PC-9 (cell line): ENCODE data around the gene PAAF1. TPM values are rescaled to one million over a fixed set of nuclear protein-coding genes. Genes with fewer than 3 reads are reported as not detected.

ENCODE experiments used
- BruUV-seq: library from RNA; stranded (reverse); fragments of 400-500 nt; replicated peaks from 2 replicates; lab custom pipeline; 2021; lab: Mats Ljungman, UMichigan
- CTCF ChIA-PET: fragments of 300-600 bp; sonication (Branson Sonifier 250); formaldehyde crosslinking; loops from one replicate; lab custom pipeline; 2022; ENCODE audit warnings: antibody characterized with exemption; lab: Charles Lee
- POLR2A ChIA-PET: fragments of 300-600 bp; sonication (Branson Sonifier 250); formaldehyde crosslinking; loops from one replicate; lab custom pipeline; 2022; ENCODE audit warnings: antibody characterized with exemption; ENCODE audit not compliant: unreplicated experiment; lab: Charles Lee
- DNase-seq, 2 experiments: peaks; one replicate each; pipeline versions ENCODE4 v3.0.0 to v3.0.0-alpha.2; 2015 to 2022; ENCODE audit warnings: mixed read lengths in 1 of 2
- H2AFZ ChIP-seq: fragments of 200-600 bp; sonication (generic); 2 replicates; pipeline ENCODE4 v1.8.1; 2017; ENCODE audit warnings: antibody characterized with exemption
- H3F3A ChIP-seq: fragments of 200-600 bp; sonication (generic); 2 replicates; pipeline ENCODE4 v1.8.1; 2017; ENCODE audit warnings: antibody characterized with exemption, mild to moderate bottlenecking, low read depth; ENCODE audit not compliant: insufficient read depth
- H3K27ac ChIP-seq: fragments of 200-600 bp; sonication (generic); 2 replicates; pipeline ENCODE4 v1.6.1; 2016; ENCODE audit warnings: mixed run types
- H3K27me3 ChIP-seq: fragments of 200-600 bp; sonication (generic); 2 replicates; pipeline ENCODE4 v1.6.1; 2016; ENCODE audit warnings: low read depth, mixed run types; ENCODE audit not compliant: insufficient read depth
- H3K36me3 ChIP-seq: fragments of 200-600 bp; sonication (generic); 2 replicates; pipeline ENCODE4 v1.6.1; 2016; ENCODE audit warnings: low read depth, mixed run types
- H3K4me1 ChIP-seq: fragments of 200-600 bp; sonication (generic); replicated peaks from 2 replicates; pipeline ENCODE4 v1.6.1; 2016; ENCODE audit warnings: mixed run types; ENCODE audit not compliant: insufficient read depth
- H3K4me2 ChIP-seq: fragments of 200-600 bp; sonication (generic); 2 replicates; pipeline ENCODE4 v1.6.1; 2017; ENCODE audit warnings: mixed run types
- H3K4me3 ChIP-seq: fragments of 200-600 bp; sonication (generic); 2 replicates; pipeline ENCODE4 v1.6.1; 2016; ENCODE audit warnings: mixed run types
- H3K79me2 ChIP-seq: fragments of 200-600 bp; sonication (generic); 2 replicates; pipeline ENCODE4 v1.6.1; 2017; ENCODE audit warnings: low read depth, mixed run types
- H3K9me2 ChIP-seq: fragments of 200-600 bp; sonication (generic); 2 replicates; pipeline ENCODE4 v1.8.1; 2017; ENCODE audit warnings: mild to moderate bottlenecking; ENCODE audit not compliant: insufficient read depth
- H3K9me3 ChIP-seq: fragments of 200-600 bp; sonication (generic); 2 replicates; pipeline ENCODE4 v1.8.1; 2016; ENCODE audit warnings: low read depth; ENCODE audit not compliant: insufficient read depth
- H4K20me1 ChIP-seq: fragments of 200-600 bp; sonication (generic); 2 replicates; pipeline ENCODE4 v1.8.1; 2017; ENCODE audit not compliant: insufficient read depth
- CTCF ChIP-seq: fragments of 200-600 bp; sonication (generic); conservative IDR thresholded peaks from 2 replicates; pipeline ENCODE4 v1.6.1; 2017; ENCODE audit warnings: mixed run types, antibody characterized with exemption, mild to moderate bottlenecking, moderate library complexity
- EZH2 ChIP-seq: fragments of 200-600 bp; sonication (generic); IDR thresholded peaks from 2 replicates; pipeline ENCODE4 v1.8.0; 2017; ENCODE audit warnings: antibody characterized with exemption, low read depth
- intact Hi-C: fragments of 100-400 bp; cut with micrococcal nuclease; formaldehyde crosslinking; loops from one replicate; pipeline ENCODE4 v1.10.0; 2022; ENCODE audit not compliant: unreplicated experiment
- total RNA-seq: library from RNA; stranded (reverse); gene quantifications from 2 replicates; pipeline ENCODE4 v1.2.3, GENCODE V29; 2021

Gene PAAF1
- total RNA-seq, 1 experiment from 2014 or later: 30.0 TPM

- Histone ChIP-seq H4K20me1 (no peaks in the 10 kb centered on the region), H3K4me3 (no peak overlapping the region), H3K9me3 (peaks cover 37% of the 10 kb centered on the region), H3K27ac (no peak overlapping the region), H3F3A (no peaks in the 10 kb centered on the region), H3K79me2 (no peaks in the 10 kb centered on the region), H3K9me2 (no peaks in the 10 kb centered on the region), H3K4me2 (no peak overlapping the region), H3K36me3 (0 out of 2 replicates have a peak, but pooled peaks cover 5% of the 10 kb centered on the region), H2AFZ (no peak overlapping the region), H3K27me3 (no peaks in the 10 kb centered on the region), H3K4me1 (no peaks in the 10 kb centered on the region)
- CTCF ChIA-PET: no interaction called here
- no TSS peak for BruUV-seq
- no peak for TF ChIP-seq EZH2
- DNase-seq: no peak
- POLR2A ChIA-PET: interaction anchor here (0.6 kb wide), 1 partner anchor 42 kb away, joined by 5 read pairs; the partner anchor contains the start of gene UCP2
- intact Hi-C loops: no loop called here
Observed at GRCh38 chr11:73940801-73941570, 64.2 kb downstream of the PAAF1 start.

GRCh38 chr11:73942010-73942409 is 65.2 kb downstream of the PAAF1 start:
- peaks cover 37% of the 10 kb centered on the region for H3K9me3 ChIP-seq
- CTCF ChIA-PET: no interaction called here
- H3K4me1 ChIP-seq: no peaks in the 10 kb centered on the region
- no peak overlapping the region for H2AFZ ChIP-seq
- H3K36me3 ChIP-seq: 0 out of 2 replicates have a peak, but pooled peaks cover 5% of the 10 kb centered on the region
- no peaks in the 10 kb centered on the region for H4K20me1 ChIP-seq
- no peak overlapping the region for H3K4me2 ChIP-seq
- no peaks in the 10 kb centered on the region for H3K27me3 ChIP-seq
- H3K4me3 ChIP-seq: no peak overlapping the region
- no TSS peak for BruUV-seq
- DNase-seq: no peak
- H3K79me2 ChIP-seq: no peaks in the 10 kb centered on the region
- POLR2A ChIA-PET: interaction anchor here (0.6 kb wide), 1 partner anchor 10 kb away, joined by 3 read pairs; no protein-coding TSS in a partner anchor
- H3K9me2 ChIP-seq: no peaks in the 10 kb centered on the region
- no peak overlapping the region for H3K27ac ChIP-seq
- H3F3A ChIP-seq: no peaks in the 10 kb centered on the region
- intact Hi-C loops: no loop called here
- TF ChIP-seq EZH2 (no peak), CTCF (no peak)

- no peak overlapping the region for H3K4me3 ChIP-seq
- POLR2A ChIA-PET: no interaction called here
- no TSS peak for BruUV-seq
- no peak overlapping the region for H3K4me2 ChIP-seq
- no peaks in the 10 kb centered on the region for H3F3A ChIP-seq
- CTCF ChIA-PET: interaction anchor here (0.6 kb wide), 1 partner anchor 455 kb away, joined by 5 read pairs; no protein-coding TSS in a partner anchor
- no peaks in the 10 kb centered on the region for H4K20me1 ChIP-seq
- 0 out of 2 replicates have a peak, but pooled peaks cover 5% of the 10 kb centered on the region for H3K36me3 ChIP-seq
- intact Hi-C loops: no loop called here
- DNase-seq: peak in 1 of 2 experiments; percentile 17
- H3K4me1 ChIP-seq: no peaks in the 10 kb centered on the region
- TF ChIP-seq CTCF: no peak
- no peak for TF ChIP-seq EZH2
- peaks cover 30% of the 10 kb centered on the region for H3K9me3 ChIP-seq
- H3K9me2 ChIP-seq: no peaks in the 10 kb centered on the region
- no peak overlapping the region for H2AFZ ChIP-seq
- H3K27ac ChIP-seq: no peak overlapping the region
- H3K27me3 ChIP-seq: no peaks in the 10 kb centered on the region
- no peaks in the 10 kb centered on the region for H3K79me2 ChIP-seq
Observed at GRCh38 chr11:73944085-73944484, 67.3 kb downstream of the PAAF1 start.
